T1000 (cell line): ENCODE results near the gene GINS1.
A peak's percentile ranks its signal among the peaks of the same experiment; 100 is the strongest.
"Not testable (repeated sequence)": the region's sequence is repeated elsewhere in the genome, so short reads cannot be mapped to it uniquely, and the experiment has no call there.

Source experiments
- DNase-seq: peaks from one replicate; lab custom pipeline; 2025; ENCODE audit warnings: mixed read lengths; lab: John Stamatoyannopoulos, UW

GINS1 gene

GRCh38 chr20:25389858-25390537, 17.5 kb upstream of the GINS1 start:
- DNase-seq: no peak

GRCh38 chr20:25390538-25391528, 16.6 kb upstream of the GINS1 start, which contains the start of gene ABHD12:
Gene ABHD12 (minus strand): TSS chr20:25390835. CDS start chr20:25390703, 132 bp downstream.
- peak; percentile 87 for DNase-seq

GRCh38 chr20:25394276-25394675, 13.2 kb upstream of the GINS1 start:
- DNase-seq: no peak

GRCh38 chr20:25394996-25395395, 12.5 kb upstream of the GINS1 start:
- DNase-seq: no peak

- DNase-seq: no peak
Observed at GRCh38 chr20:25397096-25397495, 10.4 kb upstream of the GINS1 start.

- DNase-seq: no peak
Observed at GRCh38 chr20:25397821-25398220, 9.7 kb upstream of the GINS1 start.

- DNase-seq: no peak
Observed at GRCh38 chr20:25398376-25399036, 9.0 kb upstream of the GINS1 start.

GRCh38 chr20:25399037-25399430, 8.4 kb upstream of the GINS1 start:
- peak; percentile 19 for DNase-seq

GRCh38 chr20:25400291-25400732, 7.2 kb upstream of the GINS1 start:
- not testable (repeated sequence) for DNase-seq

- DNase-seq: no peak
Observed at GRCh38 chr20:25402583-25402982, 4.9 kb upstream of the GINS1 start.

- DNase-seq: no peak
Observed at GRCh38 chr20:25408170-25408547, 686 bp downstream of the GINS1 start.

- no peak for DNase-seq
Observed at GRCh38 chr20:25408890-25409289, 1.4 kb downstream of the GINS1 start.

GRCh38 chr20:25418776-25419175, 11.3 kb downstream of the GINS1 start:
- DNase-seq: no peak

- DNase-seq: no peak
Observed at GRCh38 chr20:25421102-25421501, 13.6 kb downstream of the GINS1 start.

- no peak for DNase-seq
Observed at GRCh38 chr20:25422032-25422431, 14.6 kb downstream of the GINS1 start.

- no peak for DNase-seq
Observed at GRCh38 chr20:25424536-25424935, 17.1 kb downstream of the GINS1 start.

- DNase-seq: no peak
Observed at GRCh38 chr20:25437153-25437581, 29.7 kb downstream of the GINS1 start.

GRCh38 chr20:25439328-25439727, 31.9 kb downstream of the GINS1 start:
- no peak for DNase-seq

- no peak for DNase-seq
Observed at GRCh38 chr20:25444556-25444955, 37.1 kb downstream of the GINS1 start.

GRCh38 chr20:25447671-25448070, 40.2 kb downstream of the GINS1 start:
- DNase-seq: no peak

GRCh38 chr20:25452333-25452732, 44.9 kb downstream of the GINS1 start:
- no peak for DNase-seq
